HFF-Myc (cell line): ENCODE measurements around the gene MSI2.

ENCODE experiments used
- DNase-seq: peaks from one replicate; pipeline ENCODE4 v3.0.0-alpha.2; 2011; ENCODE audit warnings: low read depth; ENCODE audit errors: extremely low read depth
- H3K4me3 ChIP-seq: replicated peaks from 2 replicates; pipeline ENCODE4 v1.5.1; 2011; ENCODE audit warnings: low read depth, mild to moderate bottlenecking, control low read depth, low read length
- CTCF ChIP-seq: IDR thresholded peaks from 2 replicates; pipeline ENCODE4 v1.5.1; 2012; ENCODE audit warnings: mild to moderate bottlenecking, low read depth, low read length, control low read depth; ENCODE audit errors: missing control alignments

Gene MSI2

GRCh38 chr17:57555636-57556175 lies 299.4 kb downstream of the MSI2 start:
- H3K4me3 ChIP-seq: no peak overlapping the region
- TF ChIP-seq CTCF: no peak
- no peak for DNase-seq

- no peak overlapping the region for H3K4me3 ChIP-seq
- DNase-seq: no peak
- TF ChIP-seq CTCF: no peak
These were observed 300.0 kb downstream of the MSI2 start for GRCh38 chr17:57556320-57556719.

- no peak for TF ChIP-seq CTCF
- H3K4me3 ChIP-seq: no peak overlapping the region
- no peak for DNase-seq
These were observed 300.7 kb downstream of the MSI2 start for GRCh38 chr17:57556977-57557376.

- no peak for DNase-seq
- TF ChIP-seq CTCF: no peak
- H3K4me3 ChIP-seq: no peak overlapping the region
These were observed 301.1 kb downstream of the MSI2 start for GRCh38 chr17:57557416-57557815.

GRCh38 chr17:57557834-57558681 lies 301.7 kb downstream of the MSI2 start:
- H3K4me3 ChIP-seq: no peak overlapping the region
- no peak for TF ChIP-seq CTCF
- no peak for DNase-seq

GRCh38 chr17:57559226-57559625 lies 302.9 kb downstream of the MSI2 start:
- no peak for DNase-seq
- no peak overlapping the region for H3K4me3 ChIP-seq
- TF ChIP-seq CTCF: no peak
